Heart left ventricle (tissue), 16 donors: ENCODE data around the gene EIF4E2. TPM values are rescaled to one million over a fixed set of nuclear protein-coding genes. Genes with fewer than 3 reads are reported as not detected.

Source experiments
- ATAC-seq, 4 donors: fragments of 200-7000 bp; cut with Tn5 transposase; one replicate each; pipeline ENCODE4 v1.9.1; 2020 to 2022; ENCODE audit warnings: moderate library complexity in 4 of 4, mild to moderate bottlenecking in 3 of 4, moderate number of reproducible peaks in 1 of 4
- DNase-seq, 5 donors: peaks; one replicate each; pipeline ENCODE4 v3.0.0-alpha.2; 2020
- H3K27ac ChIP-seq, 12 donors: fragments of 200-600 bp; sonication (generic) in 4 of 12; one replicate each; pipeline versions ENCODE4 v1.5.0 to v1.8.0; 2016 to 2022; ENCODE audit warnings: mild to moderate bottlenecking in 2 of 12
- H3K27me3 ChIP-seq, 9 donors: fragments of 200-600 bp; sonication (generic) in 2 of 9; one replicate each; pipeline versions ENCODE4 v1.5.1 to v1.8.0; 2016 to 2022; ENCODE audit warnings: mild to moderate bottlenecking in 3 of 9
- H3K36me3 ChIP-seq, 9 donors: fragments of 200-600 bp; sonication (generic) in 2 of 9; one replicate each; pipeline versions ENCODE4 v1.5.0 to v1.8.0; 2018 to 2022; ENCODE audit warnings: mild to moderate bottlenecking in 2 of 9
- H3K4me1 ChIP-seq, 12 donors: fragments of 200-600 bp; sonication (generic) in 4 of 12; one replicate each; pipeline versions ENCODE4 v1.5.0 to v1.8.0; 2016 to 2022; ENCODE audit warnings: mild to moderate bottlenecking in 3 of 12
- H3K4me3 ChIP-seq, 12 donors: fragments of 200-600 bp; sonication (generic) in 4 of 12; one replicate each; pipeline versions ENCODE4 v1.5.0 to v1.8.0; 2017 to 2022; ENCODE audit warnings: mild to moderate bottlenecking in 9 of 12, moderate library complexity in 4 of 12
- H3K9me3 ChIP-seq, 12 donors: fragments of 200-600 bp; sonication (generic) in 4 of 12; one replicate each; pipeline versions ENCODE4 v1.5.0 to v1.8.0; 2016 to 2022; ENCODE audit warnings: mild to moderate bottlenecking in 1 of 12
- CTCF ChIP-seq, 12 donors: fragments of 200-600 bp; sonication (generic) in 4 of 12; IDR thresholded peaks; one replicate each; pipeline versions ENCODE4 v1.5.0 to v1.8.0; 2018 to 2022; ENCODE audit warnings: antibody characterized with exemption in 12 of 12, mild to moderate bottlenecking in 5 of 12
- POLR2A ChIP-seq, 2 donors: fragments of 450-650 bp; IDR thresholded peaks; one replicate each; pipeline ENCODE4 v1.6.1; 2017; ENCODE audit warnings: antibody characterized with exemption in 2 of 2, mild to moderate bottlenecking in 2 of 2, moderate library complexity in 2 of 2
- whole genome bisulfite sequencing, 4 donors: extraction: QIAGEN DNeasy Blood & Tissue Kit in 2 of 4; methylation state at CpG; one replicate each; pipeline versions ENCODE4 v1.1.5 to v1.1.7; 2013 to 2018; 5-methylcytosine and 5-hydroxymethylcytosine counted together
- intact Hi-C, 10 donors: fragments of 100-400 bp; cut with DNase I; formaldehyde crosslinking; loops; one replicate each; pipeline versions ENCODE4 v1.11.1 to v1.14.2; 2022
- polyA plus RNA-seq, 2 donors: library from polyadenylated mRNA; stranded (reverse); fragments of 200-250 nt; gene quantifications; one replicate each; pipeline ENCODE4 v1.2.3, GENCODE V29; 2013
- total RNA-seq, 9 donors: library from RNA; depleted of rRNA in 2 of 9; stranded (reverse); fragments of >200 nt in 2 of 9; fragmentation: NEBNext Ultra II Directional in 3 of 9; extraction: Animal tissue kit (Norgen Biotek cat#: 25700) in 3 of 9; gene quantifications; one replicate each; pipeline versions ENCODE4 v1.1.0 to v1.2.4, GENCODE V29; 2016 to 2023
- donor health status: ischemic (EF 13 %, LVEDD 7.1; RV severe dilation, severe dysfunction).
- donor health status: healthy with polysubstance abuse.
- donor health status: DM: no; HTN: yes; CAD: no.
- donor health status: DM: no; HTN: no; CAD: no.
- donor health status: ischemic (EF 25% LVEDD 6.9; RV normal size, moderate dysfunction).
- donor health status: ischemic (EF 25% LVEDD 5.7; RV mildly dilated, moderate dysfunction).
- donor health status: healthy.
- donor health status: DM: yes; HTN: yes; CAD: no.
- donor health status: ischemic (EF 35%, LVEDD 5.7; RV mildly dilated, moderate dysfunction).
- donor health status: nonischemic (EF 11% LVEDD 7.7; RV severe dilation, severe dysfunction).
- donor health status: DM: yes; HTN: yes; CAD: no.
- donor health status: PGD.
- donor health status: ischemic (EF 29% LVEDD 5.4; RV normal size, mild dysfunction).
- donor health status: nonischemic (EF 23%, LVEDD 6.1; RV moderate dilation, normal function).

The EIF4E2 gene
- total and polyA plus RNA-seq, 11 donors: 15.3 to 54.0 (median 38.8) TPM

- H3K9me3 ChIP-seq: no peaks in the 10 kb centered on the region
- H3K27me3 ChIP-seq: no peaks in the 10 kb centered on the region
- H3K27ac ChIP-seq: no peak overlapping the region
- 43 to 88% (median 87%) methylated on average over 2 to 3 of the region's 3 CpGs for whole genome bisulfite sequencing, 4 donors
- no peak for TF ChIP-seq POLR2A (IDR thresholded peaks at IDR 0.05)
- TF ChIP-seq CTCF (IDR thresholded peaks at IDR 0.05): no peak
- intact Hi-C loops: loop anchor here in 3 of 10 donors (5.0 kb wide), 1 partner anchor 57 kb away; no protein-coding TSS in a partner anchor
- DNase-seq (no peak), ATAC-seq (no peak)
- no peaks in the 10 kb centered on the region for H3K36me3 ChIP-seq
- no peak overlapping the region for H3K4me3 ChIP-seq
- H3K4me1 ChIP-seq: peaks cover 0 to 11% (median 0%) of the 10 kb centered on the region in 12 donors
Observed at GRCh38 chr2:232610081-232610480, 59.6 kb downstream of the EIF4E2 start.

GRCh38 chr2:232611061-232611460 is 60.6 kb downstream of the EIF4E2 start:
- Histone ChIP-seq H3K36me3 (no peaks in the 10 kb centered on the region), H3K27ac (no peak overlapping the region), H3K4me3 (no peak overlapping the region), H3K27me3 (no peaks in the 10 kb centered on the region), H3K4me1 (peaks cover 0 to 8% (median 0%) of the 10 kb centered on the region in 12 donors), H3K9me3 (no peaks in the 10 kb centered on the region)
- 80 to 90% (median 82%) methylated on average over 2 to 6 of the region's 6 CpGs for WGBS, 4 donors
- TF ChIP-seq POLR2A (IDR thresholded peaks at IDR 0.05) (no peak), CTCF (IDR thresholded peaks at IDR 0.05) (no peak)
- ATAC-seq (no peak), DNase-seq (no peak)
- intact Hi-C loops: loop anchor here in 4 of 10 donors (1.0 to 5.0 kb wide), 2 partner anchors 56 to 58 kb away; no protein-coding TSS in a partner anchor

GRCh38 chr2:232611559-232612218 is 61.2 kb downstream of the EIF4E2 start:
- no peak for TF ChIP-seq POLR2A (IDR thresholded peaks at IDR 0.05)
- TF ChIP-seq CTCF (IDR thresholded peaks at IDR 0.05): peak; percentile 68 to 85 (median 78)
- DNase-seq: peak; percentile 48 to 84 (median 57)
- intact Hi-C loops: loop anchor here in 4 of 10 donors (1.0 to 5.0 kb wide), 2 partner anchors 56 to 58 kb away; no protein-coding TSS in a partner anchor
- no peaks in the 10 kb centered on the region for H3K9me3 ChIP-seq
- H3K27me3 ChIP-seq: no peaks in the 10 kb centered on the region
- 50 to 52% (median 51%) methylated on average over 9 of the region's 9 CpGs for WGBS, 4 donors
- no peak overlapping the region for H3K4me3 ChIP-seq
- peak in 3 of 4 donors; percentile 65 to 73 (median 69) for ATAC-seq
- peaks cover 0 to 6% (median 0%) of the 10 kb centered on the region in 12 donors for H3K4me1 ChIP-seq
- no peaks in the 10 kb centered on the region for H3K36me3 ChIP-seq
- no peak overlapping the region for H3K27ac ChIP-seq

GRCh38 chr2:232613538-232614134 is 63.1 kb downstream of the EIF4E2 start:
- Histone ChIP-seq H3K27me3 (no peaks in the 10 kb centered on the region), H3K36me3 (no peaks in the 10 kb centered on the region), H3K9me3 (no peaks in the 10 kb centered on the region), H3K4me1 (peaks cover 0 to 6% (median 0%) of the 10 kb centered on the region in 12 donors), H3K4me3 (no peak overlapping the region), H3K27ac (no peak overlapping the region)
- no peak for ATAC-seq
- intact Hi-C loops: loop anchor here in 3 of 10 donors (5.0 kb wide), 1 partner anchor 54 kb away; no protein-coding TSS in a partner anchor
- no peak for TF ChIP-seq CTCF (IDR thresholded peaks at IDR 0.05)
- no peak for TF ChIP-seq POLR2A (IDR thresholded peaks at IDR 0.05)
- WGBS, 4 donors: 62 to 86% (median 76%) methylated on average over 3 of the region's 3 CpGs
- no peak for DNase-seq
